NK-92 (cell line): Measurements from ENCODE around the gene LRSAM1.

Experiments
- DNase-seq: peaks from one replicate; lab custom pipeline; 2025; ENCODE audit not compliant: unreplicated experiment; lab: John Stamatoyannopoulos, UW

LRSAM1 gene

DNA sequence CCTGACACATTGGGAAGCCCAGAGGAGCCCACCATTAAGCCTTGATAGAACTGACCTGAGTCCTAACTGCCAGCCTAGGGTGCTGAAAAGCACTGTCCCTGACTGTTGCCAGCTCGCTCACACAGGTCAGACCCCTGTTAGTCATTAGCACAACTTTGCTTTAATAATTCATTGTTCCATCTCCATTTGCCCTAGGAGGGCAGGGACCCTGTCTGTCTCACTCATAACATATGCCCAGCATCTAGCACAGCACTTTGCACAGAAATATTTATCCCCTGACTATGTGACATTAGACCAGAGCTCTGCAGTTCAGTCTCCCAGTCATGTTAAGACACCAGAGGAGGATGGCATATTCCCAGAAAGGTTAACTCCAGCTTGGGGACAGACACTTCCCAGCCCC, 99.0 kb downstream of the LRSAM1 start:
- DNase-seq, result no peak

DNA sequence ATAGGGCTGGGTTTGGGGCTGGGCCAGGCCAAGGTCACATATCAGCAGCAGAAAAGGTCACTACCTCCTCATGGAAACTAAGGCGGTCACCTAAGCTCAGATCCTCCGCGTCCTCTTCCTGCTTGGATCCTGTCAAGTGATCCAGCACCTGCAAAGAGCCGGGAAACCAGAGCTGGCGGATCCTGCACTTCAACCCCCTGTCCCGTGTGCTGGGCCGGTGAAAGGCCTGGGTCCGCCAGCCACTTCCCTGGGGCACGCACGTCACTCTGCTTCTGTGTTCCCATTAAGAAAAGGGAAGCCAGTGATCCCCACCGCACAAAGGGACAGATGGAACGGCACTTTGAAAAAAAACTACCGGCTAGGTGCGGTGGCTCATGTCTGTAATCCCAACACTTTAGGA, 99.4 kb downstream of the LRSAM1 start:
- no peak for DNase-seq
